HUES6 (cell line): ENCODE data around the gene SH3TC2.

Source experiments
- H3K27ac ChIP-seq: 2 replicates; pipeline ENCODE4 v1.7.0; 2013; ENCODE audit warnings: low read depth, mild to moderate bottlenecking, low read length, inconsistent platforms
- H3K27me3 ChIP-seq: 2 replicates; pipeline ENCODE4 v1.6.1; 2013; ENCODE audit warnings: low read length; ENCODE audit not compliant: control insufficient read depth, insufficient read depth
- H3K36me3 ChIP-seq: 2 replicates; pipeline ENCODE4 v1.6.1; 2013; ENCODE audit warnings: low read length; ENCODE audit not compliant: control insufficient read depth, insufficient read depth
- H3K4me1 ChIP-seq: 2 replicates; pipeline ENCODE4 v1.6.1; 2013; ENCODE audit warnings: low read length; ENCODE audit not compliant: control insufficient read depth, insufficient read depth
- H3K4me3 ChIP-seq: 2 replicates; pipeline ENCODE4 v1.5.1; 2013; ENCODE audit warnings: low read depth, low read length
- H3K9ac ChIP-seq: one replicate; pipeline ENCODE4 v1.6.1; 2013; ENCODE audit warnings: mild to moderate bottlenecking, low read length
- H3K9me3 ChIP-seq: 2 replicates; pipeline ENCODE4 v1.6.1; 2013; ENCODE audit warnings: low read depth, low read length; ENCODE audit not compliant: control insufficient read depth, insufficient read depth

The SH3TC2 gene

GRCh38 chr5:149061341-149061740 lies 1.5 kb downstream of the SH3TC2 start:
- Histone ChIP-seq H3K9me3 (peaks cover 12% of the 10 kb centered on the region), H3K27ac (no peak overlapping the region), H3K27me3 (no peaks in the 10 kb centered on the region), H3K4me1 (peaks cover 18% of the 10 kb centered on the region), H3K9ac (no peak overlapping the region), H3K4me3 (no peak overlapping the region), H3K36me3 (no peaks in the 10 kb centered on the region)

GRCh38 chr5:149060325-149060724 lies 2.5 kb downstream of the SH3TC2 start:
- no peaks in the 10 kb centered on the region for H3K27me3 ChIP-seq
- no peak overlapping the region for H3K27ac ChIP-seq
- no peak overlapping the region for H3K4me3 ChIP-seq
- H3K4me1 ChIP-seq: peaks cover 18% of the 10 kb centered on the region
- no peaks in the 10 kb centered on the region for H3K36me3 ChIP-seq
- H3K9me3 ChIP-seq: peaks cover 12% of the 10 kb centered on the region
- H3K9ac ChIP-seq: no peak overlapping the region

GRCh38 chr5:149056616-149057165 lies 6.2 kb downstream of the SH3TC2 start:
- Histone ChIP-seq H3K36me3 (no peaks in the 10 kb centered on the region), H3K4me1 (no peaks in the 10 kb centered on the region; the same call in 1 of the 2 replicates), H3K9ac (no peak overlapping the region), H3K27ac (no peak overlapping the region), H3K4me3 (no peak overlapping the region), H3K27me3 (no peaks in the 10 kb centered on the region), H3K9me3 (peaks cover 12% of the 10 kb centered on the region)

- Histone ChIP-seq H3K36me3 (no peaks in the 10 kb centered on the region), H3K9ac (no peak overlapping the region), H3K27ac (no peak overlapping the region), H3K4me1 (no peaks in the 10 kb centered on the region), H3K4me3 (no peak overlapping the region), H3K9me3 (peaks cover 12% of the 10 kb centered on the region), H3K27me3 (no peaks in the 10 kb centered on the region)
These were observed 8.4 kb downstream of the SH3TC2 start for GRCh38 chr5:149054416-149054815.

GRCh38 chr5:149053072-149053695 lies 9.7 kb downstream of the SH3TC2 start:
- Histone ChIP-seq H3K36me3 (no peaks in the 10 kb centered on the region), H3K4me3 (no peak overlapping the region), H3K9ac (no peak overlapping the region), H3K27me3 (no peaks in the 10 kb centered on the region), H3K27ac (no peak overlapping the region), H3K4me1 (no peaks in the 10 kb centered on the region), H3K9me3 (peaks cover 6% of the 10 kb centered on the region)

GRCh38 chr5:149049371-149049781 lies 13.5 kb downstream of the SH3TC2 start:
- Histone ChIP-seq H3K9me3 (no peaks in the 10 kb centered on the region), H3K27me3 (no peaks in the 10 kb centered on the region), H3K36me3 (no peaks in the 10 kb centered on the region), H3K4me3 (no peak overlapping the region), H3K4me1 (no peaks in the 10 kb centered on the region), H3K9ac (no peak overlapping the region), H3K27ac (no peak overlapping the region)

- Histone ChIP-seq H3K9me3 (no peaks in the 10 kb centered on the region), H3K27me3 (no peaks in the 10 kb centered on the region), H3K4me1 (no peaks in the 10 kb centered on the region), H3K27ac (no peak overlapping the region), H3K9ac (no peak overlapping the region), H3K36me3 (no peaks in the 10 kb centered on the region), H3K4me3 (no peak overlapping the region)
These were observed 14.1 kb downstream of the SH3TC2 start for GRCh38 chr5:149048811-149049210.

GRCh38 chr5:149047462-149047861 lies 15.4 kb downstream of the SH3TC2 start:
- Histone ChIP-seq H3K9ac (no peak overlapping the region), H3K9me3 (no peaks in the 10 kb centered on the region), H3K36me3 (no peaks in the 10 kb centered on the region), H3K27ac (no peak overlapping the region), H3K4me3 (no peak overlapping the region), H3K27me3 (no peaks in the 10 kb centered on the region), H3K4me1 (no peaks in the 10 kb centered on the region)

- Histone ChIP-seq H3K36me3 (no peaks in the 10 kb centered on the region), H3K27ac (no peak overlapping the region), H3K9ac (no peak overlapping the region), H3K4me3 (no peak overlapping the region), H3K4me1 (no peaks in the 10 kb centered on the region), H3K9me3 (no peaks in the 10 kb centered on the region), H3K27me3 (no peaks in the 10 kb centered on the region)
These were observed 16.5 kb downstream of the SH3TC2 start for GRCh38 chr5:149046196-149046829.

- no peak overlapping the region for H3K27ac ChIP-seq
- H3K9me3 ChIP-seq: no peaks in the 10 kb centered on the region
- H3K4me3 ChIP-seq: no peak overlapping the region
- H3K27me3 ChIP-seq: no peaks in the 10 kb centered on the region
- no peaks in the 10 kb centered on the region for H3K4me1 ChIP-seq
- no peak overlapping the region for H3K9ac ChIP-seq
- H3K36me3 ChIP-seq: no peaks in the 10 kb centered on the region
These were observed 17.8 kb downstream of the SH3TC2 start for GRCh38 chr5:149045089-149045460.

GRCh38 chr5:149044453-149045088 lies 18.3 kb downstream of the SH3TC2 start:
- Histone ChIP-seq H3K4me1 (no peaks in the 10 kb centered on the region), H3K4me3 (no peak overlapping the region), H3K9me3 (no peaks in the 10 kb centered on the region), H3K27me3 (no peaks in the 10 kb centered on the region), H3K36me3 (no peaks in the 10 kb centered on the region), H3K27ac (no peak overlapping the region), H3K9ac (no peak overlapping the region)
